Caco-2 (cell line): ENCODE results near the gene AMPH. TPM values are rescaled to one million over a fixed set of nuclear protein-coding genes. Genes with fewer than 3 reads are reported as not detected.

Experiments
- BruUV-seq: library from RNA; stranded (reverse); fragments of 400-500 nt; replicated peaks from 2 replicates; lab custom pipeline; 2021; lab: Mats Ljungman, UMichigan
- CTCF ChIA-PET: fragments of 300-600 bp; sonication (Branson Sonifier 250); formaldehyde crosslinking; loops from one replicate; lab custom pipeline; 2022; ENCODE audit warnings: antibody characterized with exemption; lab: Charles Lee
- POLR2A ChIA-PET: fragments of 300-600 bp; sonication (Branson Sonifier 250); formaldehyde crosslinking; loops from one replicate; lab custom pipeline; 2022; ENCODE audit warnings: antibody characterized with exemption; lab: Charles Lee
- DNase-seq, 2 experiments: peaks; one replicate each; pipeline versions ENCODE4 v3.0.0 to v3.0.0-alpha.2; 2020 to 2022
- H3K27me3 ChIP-seq: replicated peaks from 2 replicates; pipeline ENCODE4 v1.6.0; 2011; ENCODE audit warnings: low read length; ENCODE audit not compliant: control insufficient read depth, insufficient read depth
- H3K36me3 ChIP-seq: 2 replicates; pipeline ENCODE4 v1.5.1; 2011; ENCODE audit warnings: low read length; ENCODE audit not compliant: control insufficient read depth, insufficient read depth
- H3K4me1 ChIP-seq: fragments of 250-450 bp; sonication (Bioruptor Pico); 2 replicates; pipeline ENCODE4 v1.5.1; 2020; ENCODE audit warnings: mild to moderate bottlenecking
- H3K4me3 ChIP-seq: 2 replicates; pipeline ENCODE4 v1.5.1; 2011; ENCODE audit warnings: low read depth, mild to moderate bottlenecking, control low read depth, low read length
- H3K9me3 ChIP-seq: fragments of 250-450 bp; sonication (Bioruptor Pico); 2 replicates; pipeline ENCODE4 v1.5.1; 2020; ENCODE audit warnings: mild to moderate bottlenecking, moderate library complexity
- H3K27ac Mint-ChIP-seq: one replicate; pipeline ENCODE4 v1.8.0; 2022; ENCODE audit warnings: mixed read lengths; ENCODE audit not compliant: unreplicated experiment
- H3K27me3 Mint-ChIP-seq: one replicate; pipeline ENCODE4 v1.8.0; 2022; ENCODE audit warnings: mixed read lengths; ENCODE audit not compliant: insufficient read depth, unreplicated experiment
- H3K36me3 Mint-ChIP-seq: one replicate; pipeline ENCODE4 v1.8.0; 2022; ENCODE audit warnings: mild to moderate bottlenecking, mixed read lengths; ENCODE audit not compliant: insufficient read depth, unreplicated experiment
- H3K4me1 Mint-ChIP-seq: one replicate; pipeline ENCODE4 v1.8.0; 2022; ENCODE audit warnings: low read depth, mixed read lengths; ENCODE audit not compliant: unreplicated experiment
- H3K4me3 Mint-ChIP-seq: one replicate; pipeline ENCODE4 v1.8.0; 2022; ENCODE audit warnings: mild to moderate bottlenecking, moderate library complexity, mixed read lengths; ENCODE audit not compliant: unreplicated experiment
- H3K9me3 Mint-ChIP-seq: one replicate; pipeline ENCODE4 v1.8.0; 2022; ENCODE audit warnings: mixed read lengths; ENCODE audit not compliant: unreplicated experiment
- CTCF ChIP-seq, 2 experiments: fragments of 200-600 bp in 1 of 2; IDR thresholded peaks; 1 replicate in 1 of 2; 2 replicates in 1 of 2; pipeline versions ENCODE4 v1.5.1 to v1.8.0; 2011 to 2022; ENCODE audit warnings: antibody characterized with exemption in 1 of 2, control low read depth in 1 of 2, inconsistent platforms in 1 of 2, low read depth in 1 of 2, low read length in 1 of 2, mild to moderate bottlenecking in 1 of 2, moderate library complexity in 1 of 2; ENCODE audit not compliant: insufficient read depth in 1 of 2, severe bottlenecking in 1 of 2, unreplicated experiment in 1 of 2
- intact Hi-C: fragments of 100-400 bp; cut with micrococcal nuclease; formaldehyde crosslinking; loops from one replicate; pipeline ENCODE4 v1.10.0; 2022; ENCODE audit not compliant: unreplicated experiment
- total RNA-seq: library from RNA; stranded (reverse); gene quantifications from 2 replicates; pipeline ENCODE4 v1.2.3, GENCODE V29; 2022

The AMPH gene
- total RNA-seq, 1 experiment from 2014 or later = not detected

- no peaks in the 10 kb centered on the region for H3K27me3 ChIP-seq
- Mint-ChIP-seq H3K36me3 (no peaks in the 10 kb centered on the region), H3K4me3 (no peak overlapping the region), H3K4me1 (no peaks in the 10 kb centered on the region), H3K9me3 (no peaks in the 10 kb centered on the region), H3K27me3 (peaks cover 13% of the 10 kb centered on the region), H3K27ac (no peak overlapping the region)
- H3K4me3 ChIP-seq = no peak overlapping the region
- intact Hi-C loops = no loop called here
- ChIA-PET POLR2A (no interaction called here), CTCF (no interaction called here)
- no peaks in the 10 kb centered on the region for H3K9me3 ChIP-seq
- BruUV-seq = no TSS peak
- no peaks in the 10 kb centered on the region for H3K36me3 ChIP-seq
- no peak for TF ChIP-seq CTCF (IDR thresholded peaks at IDR 0.05; ENCODE audit: insufficient read depth in 1 of 2, low read depth in 1 of 2, low read length in 1 of 2, severe bottlenecking in 1 of 2, unreplicated experiment in 1 of 2)
- H3K4me1 ChIP-seq = no peaks in the 10 kb centered on the region
- no peak for DNase-seq
These were observed 198.5 kb downstream of the AMPH start for GRCh38 chr7:38432671-38433070.

- no peaks in the 10 kb centered on the region for H3K9me3 Mint-ChIP-seq
- H3K27me3 Mint-ChIP-seq = peaks cover 13% of the 10 kb centered on the region
These were observed 199.1 kb downstream of the AMPH start for GRCh38 chr7:38432080-38432479.

GRCh38 chr7:38429057-38429456 is 202.1 kb downstream of the AMPH start:
- H3K27me3 Mint-ChIP-seq = peaks cover 20% of the 10 kb centered on the region
- Histone ChIP-seq H3K4me1 (no peaks in the 10 kb centered on the region), H3K9me3 (no peaks in the 10 kb centered on the region), H3K36me3 (no peaks in the 10 kb centered on the region), H3K27me3 (no peaks in the 10 kb centered on the region), H3K4me3 (no peak overlapping the region)
- no peak overlapping the region for H3K27ac Mint-ChIP-seq
- ChIA-PET POLR2A (no interaction called here), CTCF (no interaction called here)
- intact Hi-C loops = loop anchor here (10.0 kb wide), 1 partner anchor 216 kb away; no protein-coding TSS in a partner anchor
- H3K4me1 Mint-ChIP-seq = no peaks in the 10 kb centered on the region
- no peak overlapping the region for H3K4me3 Mint-ChIP-seq
- H3K36me3 Mint-ChIP-seq = no peaks in the 10 kb centered on the region
- BruUV-seq = no TSS peak
- no peak for DNase-seq
- H3K9me3 Mint-ChIP-seq = no peaks in the 10 kb centered on the region
- TF ChIP-seq CTCF (IDR thresholded peaks at IDR 0.05; ENCODE audit: insufficient read depth in 1 of 2, low read depth in 1 of 2, low read length in 1 of 2, severe bottlenecking in 1 of 2, unreplicated experiment in 1 of 2) = no peak

More at GRCh38 chr7:38432080-38432479, 199.1 kb downstream of the AMPH start:
- H3K4me3 Mint-ChIP-seq = no peak overlapping the region
- no peaks in the 10 kb centered on the region for H3K4me1 Mint-ChIP-seq
- intact Hi-C loops = no loop called here
- DNase-seq = no peak
- no peak for TF ChIP-seq CTCF (IDR thresholded peaks at IDR 0.05; ENCODE audit: insufficient read depth in 1 of 2, low read depth in 1 of 2, low read length in 1 of 2, severe bottlenecking in 1 of 2, unreplicated experiment in 1 of 2)
- H3K4me3 ChIP-seq = no peak overlapping the region
- H3K9me3 ChIP-seq = no peaks in the 10 kb centered on the region
- POLR2A ChIA-PET = no interaction called here
- H3K36me3 Mint-ChIP-seq = no peaks in the 10 kb centered on the region
- no peaks in the 10 kb centered on the region for H3K4me1 ChIP-seq
- no peak overlapping the region for H3K27ac Mint-ChIP-seq
- no TSS peak for BruUV-seq
- no peaks in the 10 kb centered on the region for H3K36me3 ChIP-seq
- CTCF ChIA-PET = no interaction called here
- no peaks in the 10 kb centered on the region for H3K27me3 ChIP-seq
